WTC11 (cell line): ENCODE data around the gene BTN2A1.

Experiments used
- CTCF ChIP-seq: fragments of 200-600 bp; IDR thresholded peaks from 2 replicates; pipeline ENCODE4 v1.8.0; 2022; ENCODE audit warnings: antibody characterized with exemption
- FOXK1 ChIP-seq: sonication (generic); formaldehyde crosslinking; IDR thresholded peaks from 2 replicates; pipeline ENCODE4 v1.8.0; 2022; ENCODE audit warnings: mild to moderate bottlenecking, moderate library complexity, missing genetic modification reagents
- FOXP1 ChIP-seq: sonication (generic); formaldehyde crosslinking; IDR thresholded peaks from 2 replicates; pipeline ENCODE4 v1.8.0; 2022; ENCODE audit warnings: missing genetic modification reagents, mild to moderate bottlenecking, moderate library complexity, borderline replicate concordance
- PRRX2 ChIP-seq: fragments of 250-450 bp; sonication (Bioruptor Pico); IDR thresholded peaks from 2 replicates; pipeline ENCODE4 v1.8.0; 2021; ENCODE audit warnings: mild to moderate bottlenecking
- SP1 ChIP-seq: sonication (generic); formaldehyde crosslinking; conservative IDR thresholded peaks from 2 replicates; pipeline ENCODE4 v1.8.1; 2022; ENCODE audit warnings: missing genetic modification reagents
- ZNF121 ChIP-seq: sonication (generic); formaldehyde crosslinking; IDR thresholded peaks from 2 replicates; pipeline ENCODE4 v1.8.0; 2023; ENCODE audit warnings: missing genetic modification reagents
- TF ChIP-seq, protein P1 (sequence below): sonication (generic); formaldehyde crosslinking; IDR thresholded peaks from 2 replicates; pipeline ENCODE4 v1.8.0; 2022; ENCODE audit warnings: mild to moderate bottlenecking, missing genetic modification reagents
- TF ChIP-seq, protein P2 (sequence below): sonication (generic); formaldehyde crosslinking; IDR thresholded peaks from 2 replicates; pipeline ENCODE4 v1.8.1; 2023; ENCODE audit warnings: mild to moderate bottlenecking, missing genetic modification reagents
- TF ChIP-seq, protein P3 (sequence below): sonication (generic); formaldehyde crosslinking; IDR thresholded peaks from 2 replicates; pipeline ENCODE4 v1.8.1; 2022; ENCODE audit warnings: low read depth, missing genetic modification reagents, borderline replicate concordance

DNA sequence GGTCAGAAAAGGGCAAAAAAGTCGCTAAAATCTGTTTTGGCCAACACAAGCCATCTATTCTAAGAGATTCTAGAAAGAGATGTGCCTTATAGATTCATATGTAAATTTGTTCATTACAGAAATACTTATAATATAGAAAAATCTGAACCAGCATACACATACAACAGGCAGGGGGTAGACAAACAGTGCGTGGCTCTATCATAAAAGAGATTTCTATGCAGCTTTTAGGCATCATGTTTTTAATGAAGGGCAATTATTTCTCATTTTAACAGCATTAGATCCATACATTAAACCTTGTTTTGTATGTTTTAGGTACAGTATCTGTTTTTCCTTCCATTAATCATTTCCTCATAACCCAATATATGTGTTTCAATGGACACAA is 16.8 kb upstream of the BTN2A1 start:
- no peak for TF ChIP-seq CTCF
- TF ChIP-seq, protein P1, sequence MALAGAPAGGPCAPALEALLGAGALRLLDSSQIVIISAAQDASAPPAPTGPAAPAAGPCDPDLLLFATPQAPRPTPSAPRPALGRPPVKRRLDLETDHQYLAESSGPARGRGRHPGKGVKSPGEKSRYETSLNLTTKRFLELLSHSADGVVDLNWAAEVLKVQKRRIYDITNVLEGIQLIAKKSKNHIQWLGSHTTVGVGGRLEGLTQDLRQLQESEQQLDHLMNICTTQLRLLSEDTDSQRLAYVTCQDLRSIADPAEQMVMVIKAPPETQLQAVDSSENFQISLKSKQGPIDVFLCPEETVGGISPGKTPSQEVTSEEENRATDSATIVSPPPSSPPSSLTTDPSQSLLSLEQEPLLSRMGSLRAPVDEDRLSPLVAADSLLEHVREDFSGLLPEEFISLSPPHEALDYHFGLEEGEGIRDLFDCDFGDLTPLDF: no peak
- no peak for TF ChIP-seq SP1
- no peak for TF ChIP-seq ZNF121 (CRISPR knock-in tag)
- TF ChIP-seq FOXP1 (CRISPR knock-in tag): no peak
- TF ChIP-seq, protein P2, sequence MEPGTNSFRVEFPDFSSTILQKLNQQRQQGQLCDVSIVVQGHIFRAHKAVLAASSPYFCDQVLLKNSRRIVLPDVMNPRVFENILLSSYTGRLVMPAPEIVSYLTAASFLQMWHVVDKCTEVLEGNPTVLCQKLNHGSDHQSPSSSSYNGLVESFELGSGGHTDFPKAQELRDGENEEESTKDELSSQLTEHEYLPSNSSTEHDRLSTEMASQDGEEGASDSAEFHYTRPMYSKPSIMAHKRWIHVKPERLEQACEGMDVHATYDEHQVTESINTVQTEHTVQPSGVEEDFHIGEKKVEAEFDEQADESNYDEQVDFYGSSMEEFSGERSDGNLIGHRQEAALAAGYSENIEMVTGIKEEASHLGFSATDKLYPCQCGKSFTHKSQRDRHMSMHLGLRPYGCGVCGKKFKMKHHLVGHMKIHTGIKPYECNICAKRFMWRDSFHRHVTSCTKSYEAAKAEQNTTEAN (CRISPR knock-in tag): no peak
- no peak for TF ChIP-seq FOXK1 (CRISPR knock-in tag)
- TF ChIP-seq, protein P3, sequence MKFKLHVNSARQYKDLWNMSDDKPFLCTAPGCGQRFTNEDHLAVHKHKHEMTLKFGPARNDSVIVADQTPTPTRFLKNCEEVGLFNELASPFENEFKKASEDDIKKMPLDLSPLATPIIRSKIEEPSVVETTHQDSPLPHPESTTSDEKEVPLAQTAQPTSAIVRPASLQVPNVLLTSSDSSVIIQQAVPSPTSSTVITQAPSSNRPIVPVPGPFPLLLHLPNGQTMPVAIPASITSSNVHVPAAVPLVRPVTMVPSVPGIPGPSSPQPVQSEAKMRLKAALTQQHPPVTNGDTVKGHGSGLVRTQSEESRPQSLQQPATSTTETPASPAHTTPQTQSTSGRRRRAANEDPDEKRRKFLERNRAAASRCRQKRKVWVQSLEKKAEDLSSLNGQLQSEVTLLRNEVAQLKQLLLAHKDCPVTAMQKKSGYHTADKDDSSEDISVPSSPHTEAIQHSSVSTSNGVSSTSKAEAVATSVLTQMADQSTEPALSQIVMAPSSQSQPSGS: no peak
- no peak for TF ChIP-seq PRRX2 (CRISPR knock-in tag)
